ENCODE data around the gene C9orf152. TPM values are rescaled to one million over a fixed set of nuclear protein-coding genes. Genes with fewer than 3 reads are reported as not detected.
A peak's percentile ranks its signal among the peaks of the same experiment; 100 is the strongest.

Gene C9orf152
- total and polyA plus RNA-seq, 4 donors, result 0.08 to 0.29 (median 0.20) TPM; not detected in 1

DNA sequence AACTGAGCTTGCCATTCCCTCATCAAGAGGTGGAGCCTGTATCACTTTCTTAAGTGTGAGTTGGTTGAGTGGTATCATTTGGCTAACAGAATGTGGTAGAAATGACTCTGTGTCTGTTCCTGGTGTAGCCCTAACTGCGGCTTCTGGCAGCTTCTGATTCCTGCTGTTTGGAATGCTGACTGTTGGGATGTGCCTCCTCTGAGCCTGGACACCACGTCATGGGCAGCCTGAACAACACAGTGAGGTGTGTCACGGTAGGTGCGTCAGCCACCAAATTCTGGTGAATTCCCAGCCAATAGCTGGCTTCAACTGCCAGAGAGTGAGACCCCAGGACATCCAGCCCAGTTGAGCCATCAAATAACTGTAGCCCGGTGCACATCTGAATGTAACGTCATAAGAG is 6.1 kb upstream of the C9orf152 start:
- Histone ChIP-seq H3K4me3 (ENCODE audit: low read depth in 1 of 3, low read length in 3 of 3) (no peak overlapping the region), H3K4me1 (ENCODE audit: control insufficient read depth in 4 of 4, insufficient read depth in 4 of 4, low read length in 3 of 4) (peaks cover 6 to 34% (median 22%) of the 10 kb centered on the region in 4 donors), H3K27ac (ENCODE audit: low read depth in 1 of 2, low read length in 2 of 2) (no peak overlapping the region), H3K9ac (ENCODE audit: low read depth in 1 of 2, low read length in 2 of 2) (no peak overlapping the region), H3K9me3 (ENCODE audit: control insufficient read depth in 4 of 4, low read length in 3 of 4) (no peaks in the 10 kb centered on the region), H3K36me3 (ENCODE audit: control insufficient read depth in 4 of 4, insufficient read depth in 3 of 4, low read depth in 1 of 4, low read length in 3 of 4) (no peaks in the 10 kb centered on the region), H3K27me3 (ENCODE audit: control insufficient read depth in 4 of 4, insufficient read depth in 4 of 4, low read length in 3 of 4) (no peaks in the 10 kb centered on the region)
- DNase-seq (ENCODE audit: low spot score), result no peak
- WGBS, result 79% methylated on average over 6 of the region's 6 CpGs
- TF ChIP-seq FOXA2 (IDR thresholded peaks at IDR 0.05) (no peak), GABPA (IDR thresholded peaks at IDR 0.05 in 1 of 2, conservative IDR thresholded peaks at IDR 0.05 in 1 of 2) (no peak), HNF4A (conservative IDR thresholded peaks at IDR 0.05) (no peak), EGR1 (IDR thresholded peaks at IDR 0.05; ENCODE audit: low read depth in 2 of 2) (no peak), RXRA (IDR thresholded peaks at IDR 0.05) (no peak), TAF1 (conservative IDR thresholded peaks at IDR 0.05) (no peak), HNF4G (IDR thresholded peaks at IDR 0.05) (no peak)

DNA sequence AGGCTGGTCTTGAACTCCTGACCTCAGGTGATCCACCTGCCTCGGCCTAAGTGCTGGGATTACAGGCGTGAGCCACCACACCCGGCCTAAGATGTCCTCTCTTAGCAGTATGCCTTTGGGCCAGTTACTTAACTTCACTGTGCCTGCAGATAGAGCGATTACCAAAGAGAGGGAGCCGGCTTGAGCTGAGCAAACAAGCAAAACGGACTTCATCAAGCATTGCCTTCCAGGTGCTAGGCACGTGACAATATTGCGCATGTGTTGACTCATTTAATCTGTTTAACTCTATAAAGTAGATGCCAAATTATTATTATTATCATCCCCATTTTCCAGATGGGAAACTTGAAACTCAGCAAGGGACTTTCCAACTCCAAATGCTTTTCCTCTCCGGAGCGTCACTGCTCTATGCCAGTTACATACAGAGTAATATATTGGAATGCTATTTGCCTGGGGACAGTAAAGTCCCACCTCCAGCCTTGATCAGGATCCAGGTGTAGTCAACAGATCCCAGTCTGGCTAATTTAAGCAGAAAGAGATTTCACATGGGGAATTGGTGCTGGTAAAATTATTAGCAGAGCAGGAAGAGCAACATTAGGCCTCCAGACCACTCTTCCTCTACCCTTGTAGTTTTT is 5.6 kb upstream of the C9orf152 start:
- Histone ChIP-seq H3K27me3 (ENCODE audit: control insufficient read depth in 4 of 4, insufficient read depth in 4 of 4, low read length in 3 of 4) (no peaks in the 10 kb centered on the region), H3K9ac (ENCODE audit: low read depth in 1 of 2, low read length in 2 of 2) (no peak overlapping the region), H3K4me1 (ENCODE audit: control insufficient read depth in 4 of 4, insufficient read depth in 4 of 4, low read length in 3 of 4) (peaks cover 6 to 34% (median 22%) of the 10 kb centered on the region in 4 donors), H3K36me3 (ENCODE audit: control insufficient read depth in 4 of 4, insufficient read depth in 3 of 4, low read depth in 1 of 4, low read length in 3 of 4) (no peaks in the 10 kb centered on the region), H3K9me3 (ENCODE audit: control insufficient read depth in 4 of 4, low read length in 3 of 4) (no peaks in the 10 kb centered on the region), H3K4me3 (ENCODE audit: low read depth in 1 of 3, low read length in 3 of 3) (no peak overlapping the region), H3K27ac (ENCODE audit: low read depth in 1 of 2, low read length in 2 of 2) (no peak overlapping the region)
- TF ChIP-seq RXRA (IDR thresholded peaks at IDR 0.05) (peak; percentile 41 to 81), SP1 (IDR thresholded peaks at IDR 0.05) (peak; percentile 39), YY1 (IDR thresholded peaks at IDR 0.05) (peak; percentile 74), FOXA1 (IDR thresholded peaks at IDR 0.05) (peak; percentile 34), HNF4G (IDR thresholded peaks at IDR 0.05) (no peak), EGR1 (IDR thresholded peaks at IDR 0.05; ENCODE audit: low read depth in 2 of 2) (no peak), JUND (IDR thresholded peaks at IDR 0.05) (peak in 1 of 2 donors; percentile 75), NR2F2 (IDR thresholded peaks at IDR 0.05) (no peak), GABPA (IDR thresholded peaks at IDR 0.05 in 1 of 2, conservative IDR thresholded peaks at IDR 0.05 in 1 of 2) (no peak), RAD21 (IDR thresholded peaks at IDR 0.05) (no peak), FOXA2 (IDR thresholded peaks at IDR 0.05) (peak; percentile 75), TAF1 (conservative IDR thresholded peaks at IDR 0.05) (no peak), HNF4A (conservative IDR thresholded peaks at IDR 0.05) (peak; percentile 58 to 77)
- TF ChIP-seq, protein P1, sequence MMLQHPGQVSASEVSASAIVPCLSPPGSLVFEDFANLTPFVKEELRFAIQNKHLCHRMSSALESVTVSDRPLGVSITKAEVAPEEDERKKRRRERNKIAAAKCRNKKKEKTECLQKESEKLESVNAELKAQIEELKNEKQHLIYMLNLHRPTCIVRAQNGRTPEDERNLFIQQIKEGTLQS (IDR thresholded peaks at IDR 0.05), result no peak
- TF ChIP-seq, protein P2, sequence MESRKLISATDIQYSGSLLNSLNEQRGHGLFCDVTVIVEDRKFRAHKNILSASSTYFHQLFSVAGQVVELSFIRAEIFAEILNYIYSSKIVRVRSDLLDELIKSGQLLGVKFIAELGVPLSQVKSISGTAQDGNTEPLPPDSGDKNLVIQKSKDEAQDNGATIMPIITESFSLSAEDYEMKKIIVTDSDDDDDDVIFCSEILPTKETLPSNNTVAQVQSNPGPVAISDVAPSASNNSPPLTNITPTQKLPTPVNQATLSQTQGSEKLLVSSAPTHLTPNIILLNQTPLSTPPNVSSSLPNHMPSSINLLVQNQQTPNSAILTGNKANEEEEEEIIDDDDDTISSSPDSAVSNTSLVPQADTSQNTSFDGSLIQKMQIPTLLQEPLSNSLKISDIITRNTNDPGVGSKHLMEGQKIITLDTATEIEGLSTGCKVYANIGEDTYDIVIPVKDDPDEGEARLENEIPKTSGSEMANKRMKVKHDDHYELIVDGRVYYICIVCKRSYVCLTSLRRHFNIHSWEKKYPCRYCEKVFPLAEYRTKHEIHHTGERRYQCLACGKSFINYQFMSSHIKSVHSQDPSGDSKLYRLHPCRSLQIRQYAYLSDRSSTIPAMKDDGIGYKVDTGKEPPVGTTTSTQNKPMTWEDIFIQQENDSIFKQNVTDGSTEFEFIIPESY (IDR thresholded peaks at IDR 0.05), result peak; percentile 31
- TF ChIP-seq, protein P3, sequence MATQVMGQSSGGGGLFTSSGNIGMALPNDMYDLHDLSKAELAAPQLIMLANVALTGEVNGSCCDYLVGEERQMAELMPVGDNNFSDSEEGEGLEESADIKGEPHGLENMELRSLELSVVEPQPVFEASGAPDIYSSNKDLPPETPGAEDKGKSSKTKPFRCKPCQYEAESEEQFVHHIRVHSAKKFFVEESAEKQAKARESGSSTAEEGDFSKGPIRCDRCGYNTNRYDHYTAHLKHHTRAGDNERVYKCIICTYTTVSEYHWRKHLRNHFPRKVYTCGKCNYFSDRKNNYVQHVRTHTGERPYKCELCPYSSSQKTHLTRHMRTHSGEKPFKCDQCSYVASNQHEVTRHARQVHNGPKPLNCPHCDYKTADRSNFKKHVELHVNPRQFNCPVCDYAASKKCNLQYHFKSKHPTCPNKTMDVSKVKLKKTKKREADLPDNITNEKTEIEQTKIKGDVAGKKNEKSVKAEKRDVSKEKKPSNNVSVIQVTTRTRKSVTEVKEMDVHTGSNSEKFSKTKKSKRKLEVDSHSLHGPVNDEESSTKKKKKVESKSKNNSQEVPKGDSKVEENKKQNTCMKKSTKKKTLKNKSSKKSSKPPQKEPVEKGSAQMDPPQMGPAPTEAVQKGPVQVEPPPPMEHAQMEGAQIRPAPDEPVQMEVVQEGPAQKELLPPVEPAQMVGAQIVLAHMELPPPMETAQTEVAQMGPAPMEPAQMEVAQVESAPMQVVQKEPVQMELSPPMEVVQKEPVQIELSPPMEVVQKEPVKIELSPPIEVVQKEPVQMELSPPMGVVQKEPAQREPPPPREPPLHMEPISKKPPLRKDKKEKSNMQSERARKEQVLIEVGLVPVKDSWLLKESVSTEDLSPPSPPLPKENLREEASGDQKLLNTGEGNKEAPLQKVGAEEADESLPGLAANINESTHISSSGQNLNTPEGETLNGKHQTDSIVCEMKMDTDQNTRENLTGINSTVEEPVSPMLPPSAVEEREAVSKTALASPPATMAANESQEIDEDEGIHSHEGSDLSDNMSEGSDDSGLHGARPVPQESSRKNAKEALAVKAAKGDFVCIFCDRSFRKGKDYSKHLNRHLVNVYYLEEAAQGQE (IDR thresholded peaks at IDR 0.05), result no peak
- TF ChIP-seq, protein P4, sequence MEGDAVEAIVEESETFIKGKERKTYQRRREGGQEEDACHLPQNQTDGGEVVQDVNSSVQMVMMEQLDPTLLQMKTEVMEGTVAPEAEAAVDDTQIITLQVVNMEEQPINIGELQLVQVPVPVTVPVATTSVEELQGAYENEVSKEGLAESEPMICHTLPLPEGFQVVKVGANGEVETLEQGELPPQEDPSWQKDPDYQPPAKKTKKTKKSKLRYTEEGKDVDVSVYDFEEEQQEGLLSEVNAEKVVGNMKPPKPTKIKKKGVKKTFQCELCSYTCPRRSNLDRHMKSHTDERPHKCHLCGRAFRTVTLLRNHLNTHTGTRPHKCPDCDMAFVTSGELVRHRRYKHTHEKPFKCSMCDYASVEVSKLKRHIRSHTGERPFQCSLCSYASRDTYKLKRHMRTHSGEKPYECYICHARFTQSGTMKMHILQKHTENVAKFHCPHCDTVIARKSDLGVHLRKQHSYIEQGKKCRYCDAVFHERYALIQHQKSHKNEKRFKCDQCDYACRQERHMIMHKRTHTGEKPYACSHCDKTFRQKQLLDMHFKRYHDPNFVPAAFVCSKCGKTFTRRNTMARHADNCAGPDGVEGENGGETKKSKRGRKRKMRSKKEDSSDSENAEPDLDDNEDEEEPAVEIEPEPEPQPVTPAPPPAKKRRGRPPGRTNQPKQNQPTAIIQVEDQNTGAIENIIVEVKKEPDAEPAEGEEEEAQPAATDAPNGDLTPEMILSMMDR (IDR thresholded peaks at IDR 0.05; ENCODE audit: low read depth, low read length, missing input control), result no peak
- TF ChIP-seq, protein P5, sequence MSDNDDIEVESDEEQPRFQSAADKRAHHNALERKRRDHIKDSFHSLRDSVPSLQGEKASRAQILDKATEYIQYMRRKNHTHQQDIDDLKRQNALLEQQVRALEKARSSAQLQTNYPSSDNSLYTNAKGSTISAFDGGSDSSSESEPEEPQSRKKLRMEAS (IDR thresholded peaks at IDR 0.05), result peak; percentile 56
- no peak for DNase-seq (ENCODE audit: low spot score)
- 51% methylated on average over 10 of the region's 10 CpGs for WGBS
